Liver (tissue), 2 donors: ENCODE results near the gene CDH13.

Experiments
- HNF4G ChIP-seq: IDR thresholded peaks from 2 replicates; pipeline ENCODE4 v1.6.1; 2016; ENCODE audit warnings: antibody characterized with exemption
- RXRA ChIP-seq, 2 donors: IDR thresholded peaks; 2 replicates each; pipeline ENCODE4 v1.6.1; 2017 to 2018; ENCODE audit warnings: antibody characterized with exemption in 2 of 2, mild to moderate bottlenecking in 1 of 2
- SP1 ChIP-seq: IDR thresholded peaks from 2 replicates; pipeline ENCODE4 v1.6.1; 2018; ENCODE audit warnings: antibody characterized with exemption, mild to moderate bottlenecking
- TF ChIP-seq, protein P1 (sequence below): IDR thresholded peaks from 2 replicates; pipeline ENCODE4 v1.6.1; 2016; ENCODE audit warnings: antibody characterized with exemption
- TF ChIP-seq, protein P2 (sequence below): IDR thresholded peaks from 2 replicates; pipeline ENCODE4 v1.6.1; 2016; ENCODE audit warnings: antibody characterized with exemption
- donor health status: healthy.

DNA sequence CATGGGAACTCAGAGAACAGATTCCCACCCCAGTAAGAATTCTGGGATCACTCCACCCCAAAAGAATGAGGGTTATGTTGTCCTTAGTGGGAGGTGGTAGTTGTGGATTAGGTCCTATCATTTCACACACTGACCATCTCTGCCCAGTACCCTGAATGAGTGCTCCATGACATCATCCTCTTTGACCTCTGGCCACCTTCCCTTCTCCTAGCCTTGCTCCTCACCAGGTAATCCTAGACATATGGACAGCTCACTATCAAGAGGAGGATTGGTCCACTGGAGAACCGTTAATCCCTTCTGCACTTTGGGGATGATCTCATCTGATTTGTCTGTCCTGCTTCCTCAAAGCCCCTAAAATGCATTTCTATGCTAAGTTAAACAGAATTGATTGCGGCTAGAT, 642.8 kb downstream of the CDH13 start:
- TF ChIP-seq HNF4G (no peak), RXRA (IDR thresholded peaks at IDR 0.05) (no peak), SP1 (no peak)
- TF ChIP-seq, protein P1, sequence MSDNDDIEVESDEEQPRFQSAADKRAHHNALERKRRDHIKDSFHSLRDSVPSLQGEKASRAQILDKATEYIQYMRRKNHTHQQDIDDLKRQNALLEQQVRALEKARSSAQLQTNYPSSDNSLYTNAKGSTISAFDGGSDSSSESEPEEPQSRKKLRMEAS = no peak
- TF ChIP-seq, protein P2, sequence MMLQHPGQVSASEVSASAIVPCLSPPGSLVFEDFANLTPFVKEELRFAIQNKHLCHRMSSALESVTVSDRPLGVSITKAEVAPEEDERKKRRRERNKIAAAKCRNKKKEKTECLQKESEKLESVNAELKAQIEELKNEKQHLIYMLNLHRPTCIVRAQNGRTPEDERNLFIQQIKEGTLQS = no peak
